Activated T-helper 1 cell treated with anti-CD3 and anti-CD28 coated beads, Interleukin-12 subunit alpha, Interleukin-12 subunit beta, Interleukin-2, Interleukin-4 antibody, amounts not matched to agents 30 ng/mL and 10 ng/mL and 1 ng/mL, durations not matched to agents 14 hours and 24 hours and 36 hours (primary cell): ENCODE results near the gene GMEB2. TPM values are rescaled to one million over a fixed set of nuclear protein-coding genes. Genes with fewer than 3 reads are reported as not detected.
A peak's percentile ranks its signal among the peaks of the same experiment; 100 is the strongest.
"Not testable (repeated sequence)": the region's sequence is repeated elsewhere in the genome, so short reads cannot be mapped to it uniquely, and the experiment has no call there.

Experiments
- DNase-seq: peaks from one replicate; pipeline ENCODE4 v3.0.0; 2021; ENCODE audit warnings: low spot score
- H3K27ac Mint-ChIP-seq: one replicate; pipeline ENCODE4 v1.8.0; 2021; ENCODE audit warnings: mild to moderate bottlenecking, mixed read lengths
- H3K27me3 Mint-ChIP-seq: one replicate; pipeline ENCODE4 v1.8.0; 2022; ENCODE audit warnings: mild to moderate bottlenecking, moderate library complexity, mixed read lengths; ENCODE audit not compliant: insufficient read depth
- H3K36me3 Mint-ChIP-seq: one replicate; pipeline ENCODE4 v1.8.0; 2021; ENCODE audit warnings: low read depth, mixed read lengths
- H3K4me1 Mint-ChIP-seq: one replicate; pipeline ENCODE4 v1.8.0; 2021; ENCODE audit warnings: low read depth, mixed read lengths
- H3K4me3 Mint-ChIP-seq: one replicate; pipeline ENCODE4 v1.8.0; 2021; ENCODE audit warnings: mild to moderate bottlenecking, moderate library complexity, mixed read lengths
- H3K9me3 Mint-ChIP-seq: one replicate; pipeline ENCODE4 v1.8.0; 2021; ENCODE audit warnings: mixed read lengths
- intact Hi-C: fragments of 100-400 bp; cut with micrococcal nuclease; formaldehyde crosslinking; loops from one replicate; pipeline ENCODE4 v1.15.1; 2024
- total RNA-seq: library from RNA; stranded (reverse); gene quantifications from 2 replicates; pipeline ENCODE4 v1.2.3, GENCODE V29; 2022

The GMEB2 gene
- total RNA-seq, 1 donor from 2014 or later = 13.4 TPM

DNA sequence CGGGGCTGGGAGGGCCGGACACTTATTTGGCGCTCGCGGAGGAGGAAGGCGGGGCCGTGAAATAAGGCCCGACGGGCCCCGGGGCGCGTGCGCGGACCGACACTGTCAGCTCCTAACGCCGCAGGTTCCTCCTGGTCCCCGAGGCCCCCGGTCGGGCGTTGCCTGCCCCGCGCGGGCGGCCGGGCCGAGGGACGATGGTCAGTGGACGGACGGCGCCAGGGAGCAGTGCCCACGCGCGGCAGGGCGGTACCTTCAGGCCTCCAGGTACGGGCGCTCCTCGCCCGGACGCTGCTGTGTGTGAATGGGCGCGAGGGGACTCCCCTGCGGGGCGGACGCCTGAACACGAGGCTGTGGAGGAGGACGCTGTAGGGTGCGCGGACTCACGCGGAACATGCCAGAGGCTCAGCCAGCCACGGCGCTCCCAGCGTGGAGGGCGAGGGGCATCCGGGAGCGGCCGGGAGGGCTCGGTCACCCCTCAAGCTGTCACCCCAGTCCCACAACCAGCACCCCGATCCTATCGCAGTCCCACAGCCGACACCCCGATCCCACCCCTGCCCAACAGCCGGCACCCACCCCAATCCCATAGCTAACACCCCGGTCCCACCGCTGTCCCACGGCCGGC is 339 bp upstream of the GMEB2 start:
- intact Hi-C loops = loop anchor here (1.0 to 5.0 kb wide), 9 partner anchors 8 to 436 kb away; partner anchors contain the start of genes PPDPF, TCEA2, TPD52L2 and UCKL1
- H3K9me3 Mint-ChIP-seq = no peaks in the 10 kb centered on the region
- DNase-seq = peak; percentile 95
- H3K27me3 Mint-ChIP-seq = no peaks in the 10 kb centered on the region
- peak overlapping the region; percentile 98 for H3K27ac Mint-ChIP-seq
- peaks cover 19% of the 10 kb centered on the region for H3K36me3 Mint-ChIP-seq
- H3K4me3 Mint-ChIP-seq = peak overlapping the region; percentile 100
- H3K4me1 Mint-ChIP-seq = peaks cover 23% of the 10 kb centered on the region

DNA sequence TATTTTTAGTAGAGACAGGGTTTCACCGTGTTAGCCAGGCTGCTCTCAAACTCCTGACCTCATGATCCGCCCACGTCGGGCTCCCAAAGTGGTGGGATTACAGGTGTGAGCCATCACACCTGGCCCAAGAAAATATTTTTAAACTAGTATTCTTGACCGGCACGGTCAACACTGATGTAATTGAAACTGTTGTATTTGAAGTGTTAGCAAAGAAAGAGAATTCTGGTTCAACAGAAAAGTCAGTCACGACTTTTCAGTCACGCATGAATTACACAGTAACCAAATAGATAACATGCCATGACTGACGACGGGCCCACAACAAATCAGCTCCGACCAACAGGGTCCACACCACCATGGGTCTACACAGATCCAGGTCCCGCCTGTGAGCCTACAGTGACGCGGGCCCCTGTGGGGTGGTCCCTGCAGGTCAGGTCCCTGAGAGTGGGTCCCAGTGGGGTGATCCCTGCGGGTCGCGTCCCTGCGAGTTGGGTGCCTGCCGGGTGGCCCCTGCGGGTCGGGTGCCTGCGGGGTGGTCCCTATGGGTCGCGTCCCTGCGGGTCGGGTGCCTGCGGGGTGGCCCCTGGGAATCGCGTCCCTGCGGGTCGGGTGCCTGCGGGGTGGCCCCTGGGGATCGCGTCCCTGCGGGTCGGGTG is 1.0 kb downstream of the GMEB2 start:
- peak overlapping the region; percentile 85 for H3K4me3 Mint-ChIP-seq
- no peak for DNase-seq
- peaks cover 19% of the 10 kb centered on the region for H3K36me3 Mint-ChIP-seq
- no peaks in the 10 kb centered on the region for H3K9me3 Mint-ChIP-seq
- peak overlapping the region; percentile 74 for H3K27ac Mint-ChIP-seq
- H3K27me3 Mint-ChIP-seq = no peaks in the 10 kb centered on the region
- intact Hi-C loops = loop anchor here (2.0 to 5.0 kb wide), 7 partner anchors 15 to 437 kb away; partner anchors contain the start of genes PPDPF, TCEA2, TPD52L2 and UCKL1
- peaks cover 26% of the 10 kb centered on the region for H3K4me1 Mint-ChIP-seq

DNA sequence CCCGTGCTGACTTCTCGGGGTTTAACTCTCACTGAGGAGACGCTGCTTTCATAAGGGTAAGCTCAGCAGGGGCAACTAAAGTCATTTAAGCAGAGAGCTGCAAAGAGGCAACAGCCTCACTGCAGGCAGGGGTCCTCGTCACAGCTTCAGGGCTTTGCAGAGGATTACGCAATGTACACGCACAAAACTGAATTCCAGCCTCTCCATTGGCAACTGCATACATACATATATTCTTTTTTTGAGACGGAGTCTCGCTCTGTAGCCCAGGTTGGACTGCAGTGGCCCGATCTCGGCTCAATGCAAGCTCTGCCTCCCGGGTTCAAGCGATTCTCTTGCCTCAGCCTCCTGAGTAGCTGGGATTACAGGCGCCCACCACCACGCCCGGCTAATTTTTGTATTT is 2.4 kb downstream of the GMEB2 start:
- DNase-seq = no peak
- no peak overlapping the region for H3K27ac Mint-ChIP-seq
- H3K4me1 Mint-ChIP-seq = peaks cover 29% of the 10 kb centered on the region
- intact Hi-C loops = no loop called here
- H3K9me3 Mint-ChIP-seq = no peaks in the 10 kb centered on the region
- H3K4me3 Mint-ChIP-seq = peak overlapping the region; percentile 26
- H3K36me3 Mint-ChIP-seq = peaks cover 15% of the 10 kb centered on the region
- H3K27me3 Mint-ChIP-seq = no peaks in the 10 kb centered on the region

DNA sequence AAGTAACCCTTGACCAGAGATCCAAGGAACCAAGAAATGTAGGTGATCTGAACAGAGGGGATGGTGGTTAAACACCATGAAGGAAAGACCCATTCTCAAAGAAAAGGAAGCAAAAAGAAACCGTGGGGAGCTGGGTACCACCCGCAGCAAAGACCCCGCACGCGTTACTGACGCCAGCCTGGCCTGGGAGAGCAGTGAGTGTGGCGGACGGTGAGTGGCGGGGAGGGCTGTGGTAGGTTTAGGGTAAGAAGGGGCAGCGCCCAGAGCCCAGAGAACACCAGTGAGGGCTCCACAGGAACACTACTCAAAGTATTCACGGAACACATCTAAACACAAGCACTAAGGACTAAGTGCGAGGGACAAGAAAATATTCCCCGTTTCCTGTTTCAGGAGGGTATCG is 4.2 kb downstream of the GMEB2 start:
- intact Hi-C loops = no loop called here

DNA sequence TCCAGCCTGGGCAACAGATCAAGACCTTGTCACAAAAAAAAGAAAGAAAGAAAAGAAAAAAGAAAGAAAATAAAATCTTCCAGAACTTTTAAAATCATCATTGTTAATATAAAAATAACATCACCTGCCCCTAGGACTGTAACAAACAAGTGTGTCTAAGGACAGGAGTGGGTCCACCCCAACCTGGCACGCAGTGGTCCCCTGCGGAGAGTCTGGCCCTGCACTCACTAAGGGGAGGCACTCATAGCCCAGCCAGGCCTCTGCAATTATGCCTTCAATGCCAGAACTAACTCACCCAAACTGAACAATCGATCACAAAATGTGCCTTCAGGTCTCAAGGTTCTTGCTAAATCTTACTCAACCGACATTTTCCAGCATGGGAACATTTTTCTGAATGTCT is 4.8 kb downstream of the GMEB2 start:
- peaks cover 18% of the 10 kb centered on the region for H3K4me1 Mint-ChIP-seq
- H3K9me3 Mint-ChIP-seq = no peaks in the 10 kb centered on the region
- H3K4me3 Mint-ChIP-seq = no peak overlapping the region
- intact Hi-C loops = no loop called here
- peaks cover 12% of the 10 kb centered on the region for H3K36me3 Mint-ChIP-seq
- no peaks in the 10 kb centered on the region for H3K27me3 Mint-ChIP-seq
- DNase-seq = no peak
- no peak overlapping the region for H3K27ac Mint-ChIP-seq

More for the DNA sequence above, 4.2 kb downstream of the GMEB2 start:
- Mint-ChIP-seq H3K27me3 (no peaks in the 10 kb centered on the region), H3K4me1 (peaks cover 18% of the 10 kb centered on the region), H3K36me3 (peaks cover 10% of the 10 kb centered on the region), H3K27ac (no peak overlapping the region), H3K9me3 (no peaks in the 10 kb centered on the region), H3K4me3 (no peak overlapping the region)
- no peak for DNase-seq

DNA sequence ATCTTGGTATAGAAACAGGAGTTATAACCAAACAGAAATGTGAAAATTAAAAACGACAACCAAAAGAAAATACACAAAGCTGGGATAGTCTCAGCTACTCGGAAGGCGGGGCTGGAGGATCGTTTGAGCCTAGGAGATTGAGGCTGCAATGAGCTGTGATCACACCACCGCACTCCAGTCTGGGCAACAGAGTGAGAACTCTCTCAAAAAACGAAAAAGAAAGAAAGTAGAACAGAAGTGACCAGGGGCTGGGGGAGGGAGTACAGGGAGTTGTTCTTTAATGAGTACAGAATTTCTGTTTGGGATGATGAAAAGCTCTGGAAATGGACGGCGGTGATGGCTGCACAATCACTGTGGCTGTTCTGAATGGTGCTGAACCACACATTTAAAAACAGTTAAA is 5.9 kb downstream of the GMEB2 start:
- Mint-ChIP-seq H3K27me3 (no peaks in the 10 kb centered on the region), H3K9me3 (no peaks in the 10 kb centered on the region), H3K4me3 (no peak overlapping the region), H3K4me1 (peaks cover 18% of the 10 kb centered on the region), H3K27ac (peak overlapping the region; percentile 44), H3K36me3 (peaks cover 17% of the 10 kb centered on the region)
- intact Hi-C loops = no loop called here
- no peak for DNase-seq

DNA sequence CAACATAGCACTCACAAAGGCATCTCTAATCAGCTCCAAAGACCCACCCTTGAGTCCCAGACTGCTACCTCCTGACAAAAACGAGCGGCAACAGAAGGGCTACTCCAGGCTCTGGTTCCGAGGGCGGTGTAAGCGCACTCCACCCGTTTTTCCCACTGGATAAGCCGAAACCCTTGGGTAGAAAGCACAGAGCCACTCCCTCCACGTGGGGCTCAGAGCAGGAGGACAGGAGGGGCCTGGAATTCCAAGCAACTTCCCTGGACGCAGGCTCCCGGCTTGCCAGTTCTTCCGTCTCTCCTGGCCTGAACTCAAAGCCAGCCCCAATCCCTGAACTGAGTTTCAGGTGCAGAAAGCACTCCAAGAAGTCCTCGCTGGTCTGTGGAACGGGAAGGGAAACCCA is 7.4 kb downstream of the GMEB2 start:
- peaks cover 13% of the 10 kb centered on the region for H3K4me1 Mint-ChIP-seq
- no peak for DNase-seq
- intact Hi-C loops = no loop called here
- H3K36me3 Mint-ChIP-seq = peaks cover 25% of the 10 kb centered on the region
- no peak overlapping the region for H3K27ac Mint-ChIP-seq
- H3K27me3 Mint-ChIP-seq = no peaks in the 10 kb centered on the region
- no peak overlapping the region for H3K4me3 Mint-ChIP-seq
- no peaks in the 10 kb centered on the region for H3K9me3 Mint-ChIP-seq

DNA sequence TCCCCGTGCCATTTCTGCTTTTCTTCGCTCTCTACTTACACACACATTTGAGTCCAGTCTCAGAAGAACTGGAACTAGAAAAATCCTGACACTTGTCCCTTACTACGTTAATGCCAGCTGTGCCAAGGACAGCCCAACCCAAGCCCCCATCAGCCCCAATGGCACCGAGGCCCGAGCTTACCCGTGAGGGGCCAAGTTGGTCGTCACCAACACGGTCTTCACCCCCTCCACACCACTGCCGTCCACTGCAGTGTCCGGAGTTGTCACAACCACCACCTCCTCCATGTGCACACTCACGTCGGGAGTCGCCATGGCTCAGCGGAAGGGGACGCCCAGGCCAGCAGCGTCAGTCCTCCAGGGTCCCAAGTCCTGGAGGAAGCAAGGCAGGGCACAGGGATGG is 7.8 kb downstream of the GMEB2 start:
- no peak for DNase-seq
- Mint-ChIP-seq H3K36me3 (peaks cover 27% of the 10 kb centered on the region), H3K27me3 (no peaks in the 10 kb centered on the region), H3K9me3 (no peaks in the 10 kb centered on the region), H3K27ac (no peak overlapping the region), H3K4me1 (peaks cover 13% of the 10 kb centered on the region), H3K4me3 (no peak overlapping the region)
- intact Hi-C loops = no loop called here

DNA sequence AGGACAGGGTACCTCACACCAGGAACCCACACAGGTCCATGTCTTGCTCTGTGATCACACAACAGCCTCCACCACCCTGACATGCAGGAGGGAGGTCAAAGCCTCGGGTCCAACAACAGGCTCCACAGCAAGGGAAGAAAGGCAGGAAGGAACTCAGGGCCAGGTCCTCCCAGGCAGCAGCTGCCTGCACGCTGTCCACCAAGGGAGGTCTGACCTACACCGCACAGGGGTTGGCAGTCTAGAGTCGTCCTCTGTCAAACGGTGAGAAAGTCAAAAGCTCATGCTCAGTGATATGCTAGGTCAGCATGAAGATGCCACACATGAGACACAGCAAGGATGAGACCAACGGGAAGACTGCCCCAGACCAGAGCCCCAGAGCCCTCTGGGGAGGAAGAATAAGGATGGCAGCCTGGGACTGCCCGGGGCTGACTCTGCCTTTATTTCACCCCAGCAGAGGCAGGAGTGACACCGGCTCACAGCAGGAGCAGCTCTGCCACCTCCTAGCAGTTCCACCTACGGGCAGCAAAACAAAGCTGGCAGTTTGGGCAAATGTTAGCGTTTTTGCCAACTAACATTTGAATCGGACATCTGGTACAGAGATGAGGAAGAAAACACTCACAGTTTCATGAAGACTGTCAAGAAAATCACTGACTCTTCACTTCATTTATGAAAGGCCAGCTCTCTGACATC is 8.5 kb downstream of the GMEB2 start:
- Mint-ChIP-seq H3K9me3 (no peaks in the 10 kb centered on the region), H3K27ac (no peak overlapping the region), H3K4me3 (no peak overlapping the region), H3K4me1 (peaks cover 13% of the 10 kb centered on the region), H3K27me3 (no peaks in the 10 kb centered on the region), H3K36me3 (peaks cover 29% of the 10 kb centered on the region)
- DNase-seq = no peak
- intact Hi-C loops = no loop called here

DNA sequence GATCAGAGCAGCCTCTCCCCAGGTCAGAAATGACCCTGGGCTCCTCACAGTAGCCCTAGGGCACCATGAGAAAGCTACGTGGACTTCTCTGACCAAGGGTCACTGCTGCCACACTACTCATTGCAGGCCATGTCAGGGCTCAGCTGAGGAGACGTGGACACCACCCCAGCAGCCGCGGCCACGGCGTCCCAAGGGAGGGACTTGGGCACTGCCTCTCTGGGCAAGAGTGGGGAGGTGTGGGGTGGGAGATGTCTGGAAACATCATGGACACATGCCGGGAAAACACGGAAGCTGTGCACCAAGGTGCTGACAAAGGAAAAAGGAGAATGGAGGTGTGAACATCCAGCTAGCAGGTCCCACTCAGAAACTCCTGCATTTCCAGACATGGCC is 9.0 kb downstream of the GMEB2 start:
- Mint-ChIP-seq H3K4me3 (no peak overlapping the region), H3K27ac (no peak overlapping the region)

DNA sequence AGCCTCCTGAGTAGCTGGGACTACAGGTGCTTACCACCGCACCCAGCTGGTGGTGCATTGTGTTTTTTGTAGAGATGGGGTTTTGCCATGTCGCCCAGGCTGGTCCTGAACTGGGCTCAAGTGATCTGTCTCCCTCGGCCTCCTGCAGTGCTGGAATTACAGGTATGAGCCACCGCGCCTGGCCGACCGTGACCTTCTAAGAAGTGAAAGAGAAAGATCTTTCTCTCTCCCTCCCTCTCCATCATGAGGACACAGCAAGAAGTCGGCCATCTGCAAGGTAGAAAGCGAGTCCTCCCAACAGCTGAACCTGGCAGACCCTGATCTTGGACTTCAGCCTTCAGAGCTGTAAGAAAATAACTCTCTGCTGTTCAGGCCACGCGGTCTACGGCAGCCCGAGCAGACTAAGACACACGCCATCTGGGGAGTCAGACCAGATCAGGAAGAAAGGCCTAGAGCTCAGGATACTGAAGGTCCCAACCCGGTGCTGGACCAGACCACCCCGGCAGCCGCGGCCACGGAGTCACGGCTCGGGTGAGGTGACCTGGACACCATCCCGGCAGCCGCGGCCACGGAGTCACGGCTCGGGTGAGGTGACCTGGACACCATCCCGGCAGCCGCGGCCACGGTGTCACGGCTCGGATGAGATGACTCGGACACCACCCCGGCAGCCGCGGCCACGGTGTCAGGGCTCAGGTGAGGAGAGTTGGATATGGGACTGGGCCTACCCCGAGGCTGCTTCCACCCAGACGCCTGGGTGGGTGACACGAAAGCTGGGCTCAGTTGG is 9.6 kb downstream of the GMEB2 start:
- H3K9me3 Mint-ChIP-seq = no peaks in the 10 kb centered on the region
- H3K27me3 Mint-ChIP-seq = no peaks in the 10 kb centered on the region
- peaks cover 30% of the 10 kb centered on the region for H3K36me3 Mint-ChIP-seq
- DNase-seq = no peak
- peaks cover 7% of the 10 kb centered on the region for H3K4me1 Mint-ChIP-seq
- intact Hi-C loops = no loop called here
- no peak overlapping the region for H3K27ac Mint-ChIP-seq
- no peak overlapping the region for H3K4me3 Mint-ChIP-seq

More for the DNA sequence above, 9.0 kb downstream of the GMEB2 start:
- Mint-ChIP-seq H3K27me3 (no peaks in the 10 kb centered on the region), H3K4me1 (peaks cover 13% of the 10 kb centered on the region), H3K36me3 (peaks cover 32% of the 10 kb centered on the region), H3K9me3 (no peaks in the 10 kb centered on the region)
- no peak for DNase-seq
- intact Hi-C loops = no loop called here

DNA sequence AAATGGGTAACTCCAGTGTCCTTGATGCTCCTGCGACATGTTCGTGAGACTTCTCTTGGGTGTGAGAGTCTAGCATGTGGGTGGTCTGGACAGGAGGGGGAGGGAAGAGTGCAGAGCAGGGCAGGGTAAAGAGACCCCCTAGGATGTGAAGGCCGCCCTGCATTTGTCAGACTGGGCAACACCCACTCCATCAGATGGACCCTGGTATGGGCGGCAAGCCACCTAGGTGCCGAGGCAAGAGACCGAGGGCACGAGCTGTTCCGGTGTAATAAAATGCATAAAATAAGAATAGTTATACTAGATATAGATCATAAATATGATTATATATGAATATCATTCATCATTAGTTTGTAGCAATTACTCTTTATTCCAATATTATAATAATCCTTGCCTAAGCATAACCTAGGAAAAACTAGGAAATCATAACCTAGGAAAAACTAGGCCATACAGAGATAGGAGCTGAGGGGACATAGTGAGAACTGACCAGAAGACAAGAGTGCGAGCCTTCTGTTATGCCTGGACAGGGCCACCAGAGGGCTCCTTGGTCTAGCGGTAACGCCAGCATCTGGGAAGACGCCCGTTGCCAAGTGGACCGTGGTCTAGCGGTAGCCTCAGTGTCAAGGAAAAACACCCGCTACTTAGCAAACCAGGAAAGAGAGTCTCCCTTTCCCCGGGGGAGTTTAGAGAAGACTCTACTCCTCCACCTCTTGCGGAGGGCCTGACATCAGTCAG is 12.9 kb downstream of the GMEB2 start:
- peaks cover 32% of the 10 kb centered on the region for H3K36me3 Mint-ChIP-seq
- H3K27ac Mint-ChIP-seq, intact Hi-C loops, H3K27me3 Mint-ChIP-seq, DNase-seq, H3K9me3 Mint-ChIP-seq, H3K4me1 Mint-ChIP-seq, H3K4me3 Mint-ChIP-seq: not testable (repeated sequence)
